ENCODE results near the gene STX4.

The STX4 gene

DNA sequence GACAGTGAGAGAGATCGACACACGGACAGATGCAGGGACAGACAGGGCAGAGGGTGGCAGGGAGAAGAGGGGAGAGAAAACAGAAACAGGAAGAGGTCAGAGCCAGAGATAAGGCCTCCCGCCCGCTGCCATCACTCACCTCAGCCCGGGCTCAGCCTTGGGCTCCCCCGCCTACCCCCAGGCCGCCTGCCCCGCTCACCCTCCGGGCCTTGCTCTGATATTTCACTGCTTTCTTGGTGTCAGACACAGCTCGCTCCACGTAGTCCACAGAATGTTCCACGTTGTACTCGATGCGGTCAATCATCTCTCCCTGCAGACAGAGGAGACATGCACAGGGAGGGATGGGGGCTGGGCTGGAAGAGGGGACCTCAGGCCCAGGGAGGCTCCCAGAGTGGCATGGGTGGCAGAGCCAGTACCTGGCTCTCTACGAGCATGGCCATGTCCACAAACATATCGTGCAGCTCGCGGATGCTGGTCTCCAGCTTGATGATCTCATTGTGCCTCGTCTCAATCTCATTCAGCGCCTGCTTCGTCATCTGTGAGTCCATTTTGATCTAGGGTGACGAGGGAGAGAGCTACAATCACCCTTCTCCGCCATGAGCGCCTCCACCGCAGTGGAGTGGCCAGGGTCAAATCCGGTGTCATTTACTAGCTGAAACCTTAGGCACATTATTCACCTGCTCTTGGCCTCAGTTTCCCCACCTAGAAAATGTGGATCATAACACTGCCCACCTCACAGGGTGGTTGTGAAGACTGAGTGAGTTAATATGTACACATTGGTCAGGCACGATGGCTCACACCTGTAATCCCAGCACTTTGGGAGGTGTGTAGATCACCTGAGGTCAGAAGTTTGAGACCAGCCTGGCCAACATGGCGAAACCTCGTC is 40.2 kb upstream of the STX4 start:
- FAIRE-seq = no peak
- TF ChIP-seq POLR2A (IDR thresholded peaks at IDR 0.05; ENCODE audit: low read depth, low read length) = no peak
- no peak for DNase-seq (ENCODE audit: insufficient read length, low spot score)

DNA sequence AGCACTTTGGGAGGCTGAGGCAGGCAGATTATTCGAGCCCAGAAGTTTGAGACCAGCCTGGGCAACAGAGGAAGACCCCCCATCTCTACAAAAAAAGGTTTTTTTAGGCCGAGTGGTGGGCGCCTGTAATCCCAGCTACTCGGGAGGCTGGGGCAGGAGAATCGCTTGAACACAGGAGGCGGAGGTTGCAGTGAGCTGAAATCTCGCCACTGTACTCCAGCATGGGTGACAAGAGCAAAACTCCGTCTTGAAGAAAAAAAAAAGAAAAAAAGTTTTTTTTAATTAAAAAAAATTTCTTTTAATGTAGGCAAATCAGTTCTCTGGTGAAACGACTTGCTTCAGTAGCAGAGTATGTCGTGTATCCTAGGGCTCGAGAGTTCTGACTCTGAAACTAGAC is 37.4 kb upstream of the STX4 start:
- FAIRE-seq (no peak), DNase-seq (ENCODE audit: insufficient read length, low spot score) (no peak)
- TF ChIP-seq POLR2A (IDR thresholded peaks at IDR 0.05; ENCODE audit: low read depth, low read length) = no peak

DNA sequence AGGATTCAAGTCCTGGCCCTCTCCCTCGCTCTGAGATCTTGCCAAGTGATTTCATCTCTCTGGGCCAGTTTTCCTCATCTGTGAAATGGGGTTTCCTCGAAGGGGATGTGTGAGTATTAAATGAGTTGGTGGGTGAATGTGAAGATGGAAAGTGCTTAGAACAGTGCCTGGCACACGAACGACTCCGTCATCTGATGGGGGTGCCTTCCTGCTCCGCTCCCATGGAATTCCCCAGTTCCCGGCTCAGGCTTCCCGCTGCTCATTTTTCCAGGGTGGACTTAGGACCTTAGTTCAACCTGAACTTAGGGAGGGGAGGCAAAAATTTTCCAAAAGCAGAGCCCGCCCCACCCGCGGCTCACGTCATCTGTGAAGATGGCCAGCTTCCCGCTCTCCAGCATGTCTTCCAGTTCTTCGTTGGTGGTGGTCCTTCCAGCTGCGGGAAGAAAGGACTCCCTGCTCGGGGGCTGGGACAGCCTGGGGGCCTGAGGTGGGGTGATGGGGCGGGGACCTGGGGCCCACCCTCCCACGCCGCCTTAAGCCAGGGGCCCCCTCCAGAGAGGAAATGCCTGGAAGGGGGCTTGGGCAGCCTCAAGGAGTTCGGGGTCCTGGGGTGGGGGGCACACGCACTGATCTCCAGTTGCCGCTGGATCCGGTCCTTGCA is 36.9 kb upstream of the STX4 start:
- TF ChIP-seq POLR2A (IDR thresholded peaks at IDR 0.05; ENCODE audit: low read depth, low read length) = no peak
- DNase-seq (ENCODE audit: insufficient read length, low spot score) = no peak
- FAIRE-seq = no peak

DNA sequence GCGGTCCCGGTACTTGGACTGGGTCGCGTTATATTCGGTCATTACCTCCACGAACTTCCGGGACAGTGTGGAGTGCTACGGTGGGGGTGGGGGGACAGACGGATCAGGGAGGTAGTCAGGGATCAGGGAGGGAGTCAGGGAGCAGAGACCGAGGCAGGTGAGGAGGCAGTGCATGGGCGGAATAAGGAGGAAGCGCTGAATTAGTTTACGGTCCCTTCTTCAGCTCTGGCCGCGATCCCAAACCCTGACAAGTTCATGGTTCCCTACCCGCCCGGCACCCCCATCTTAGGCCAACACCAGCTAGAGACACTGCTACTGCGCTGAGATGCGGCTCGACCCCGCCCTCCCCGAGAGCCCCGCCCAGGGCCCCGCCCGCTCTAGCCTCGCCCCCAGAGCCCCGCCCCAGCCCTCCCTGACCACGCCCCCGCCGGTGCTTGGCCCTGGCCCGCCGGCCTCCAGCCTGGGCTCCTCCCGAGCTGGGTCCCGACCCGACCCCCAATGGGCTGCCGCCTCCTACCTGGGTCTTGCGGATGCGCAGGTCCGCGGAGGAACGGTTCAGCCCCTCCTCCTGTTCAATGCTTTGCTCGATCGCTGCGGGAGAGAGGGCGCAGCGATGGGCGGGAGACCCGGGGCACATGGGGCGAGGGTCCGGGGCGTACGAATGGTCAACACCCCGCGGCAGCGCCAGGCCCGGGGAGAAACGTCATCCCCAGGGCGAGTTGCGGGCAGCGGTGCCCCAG is 36.2 kb upstream of the STX4 start:
- DNase-seq (ENCODE audit: insufficient read length, low spot score) = peak; percentile 80
- FAIRE-seq = no peak
- TF ChIP-seq POLR2A (IDR thresholded peaks at IDR 0.05; ENCODE audit: low read depth, low read length) = no peak

DNA sequence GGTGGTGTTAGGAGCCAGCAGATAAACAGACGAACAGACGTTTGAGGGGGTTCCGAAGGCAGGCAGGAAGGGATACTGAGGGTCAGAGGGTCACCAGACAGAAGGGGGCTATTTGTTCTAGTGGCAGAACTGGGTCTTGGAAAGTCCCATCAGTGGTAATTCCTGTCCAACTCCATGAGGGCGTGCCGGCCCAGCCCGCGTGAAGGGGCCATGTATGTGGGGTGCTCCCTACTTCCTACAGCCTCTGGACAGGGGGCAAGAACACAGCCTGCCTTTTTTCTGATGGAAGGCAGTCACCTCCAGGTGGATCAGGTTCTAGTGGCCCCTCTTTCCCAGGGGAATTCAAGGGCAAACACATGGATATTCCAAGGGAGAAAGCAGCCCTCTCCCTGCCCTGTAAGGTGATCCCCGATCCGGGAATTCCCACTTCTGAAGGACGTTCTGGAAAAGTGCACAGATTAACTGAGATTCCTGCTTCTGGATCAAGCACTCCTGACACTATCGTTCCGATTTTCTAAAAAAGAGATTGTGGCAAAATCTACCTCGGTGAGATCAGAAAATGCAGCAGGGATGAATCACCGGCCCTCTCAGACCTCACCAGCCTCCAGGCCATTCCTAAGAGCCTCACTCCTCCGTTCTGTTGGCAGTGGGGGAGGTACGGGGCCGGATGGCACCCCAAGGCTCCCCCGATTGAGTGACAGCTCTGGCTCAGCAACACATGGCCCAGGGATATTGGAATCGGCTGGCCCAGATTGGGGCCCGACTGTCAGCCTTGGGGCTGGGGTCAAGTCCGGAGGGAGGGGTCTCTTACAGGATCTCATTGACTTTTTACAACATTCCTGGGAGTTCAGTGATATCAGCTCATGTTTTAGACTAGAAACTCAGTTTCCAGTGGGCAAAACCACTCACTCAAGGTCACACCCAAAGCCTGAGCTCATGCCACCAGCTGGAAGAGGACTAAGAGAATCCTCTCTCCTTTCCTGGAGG is 35.3 kb upstream of the STX4 start:
- peak; percentile 30; the same call in 1 of the 2 replicates for TF ChIP-seq POLR2A (IDR thresholded peaks at IDR 0.05; ENCODE audit: low read depth, low read length)
- DNase-seq (ENCODE audit: insufficient read length, low spot score) = peak; percentile 96

DNA sequence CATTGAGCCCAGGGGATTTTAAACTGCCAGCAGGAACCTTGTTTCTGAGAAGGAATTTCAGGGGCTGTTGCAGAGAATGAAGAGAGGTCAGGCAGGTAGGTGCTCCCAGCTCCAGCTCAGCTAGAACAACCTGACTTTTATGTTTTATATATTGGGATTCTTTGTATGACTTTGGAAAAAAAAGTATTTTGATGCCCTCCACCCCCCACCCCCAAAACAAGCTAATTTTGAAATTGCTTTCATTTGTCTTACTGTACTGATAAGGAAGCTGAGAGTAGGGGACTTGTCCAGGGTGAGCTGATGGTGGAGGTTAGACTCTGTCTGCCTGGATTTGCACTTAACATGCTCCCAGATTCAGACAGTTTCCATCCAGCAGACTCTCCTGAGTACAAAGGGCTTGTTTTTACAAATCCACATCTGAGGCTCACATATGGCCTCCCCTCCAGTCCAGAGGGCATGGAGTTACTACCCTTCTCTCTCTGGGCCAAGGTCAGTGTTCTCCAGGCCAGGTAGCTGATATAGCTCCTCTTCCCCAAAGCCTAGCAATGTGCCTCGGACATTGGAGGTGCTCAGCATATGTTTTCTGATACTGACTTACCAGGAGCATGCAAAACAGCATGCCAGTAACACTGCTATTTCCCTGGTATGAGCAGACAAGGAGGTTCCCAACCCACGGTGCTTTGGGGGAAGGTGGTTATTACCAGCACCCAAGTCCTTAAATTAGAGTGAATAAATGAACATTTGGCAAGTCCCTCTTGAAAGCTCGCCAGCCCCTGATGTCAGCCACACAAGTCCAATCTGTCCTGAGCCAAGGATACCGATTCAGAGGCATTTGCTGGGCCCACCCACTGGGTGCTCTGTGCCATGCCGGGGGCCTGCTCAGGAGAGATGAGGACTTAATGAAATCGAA is 34.3 kb upstream of the STX4 start:
- FAIRE-seq (no peak), DNase-seq (ENCODE audit: insufficient read length, low spot score) (no peak)
- TF ChIP-seq POLR2A (IDR thresholded peaks at IDR 0.05; ENCODE audit: low read depth, low read length) = no peak

More for the DNA sequence above, 35.3 kb upstream of the STX4 start:
- FAIRE-seq = peak; percentile 23

DNA sequence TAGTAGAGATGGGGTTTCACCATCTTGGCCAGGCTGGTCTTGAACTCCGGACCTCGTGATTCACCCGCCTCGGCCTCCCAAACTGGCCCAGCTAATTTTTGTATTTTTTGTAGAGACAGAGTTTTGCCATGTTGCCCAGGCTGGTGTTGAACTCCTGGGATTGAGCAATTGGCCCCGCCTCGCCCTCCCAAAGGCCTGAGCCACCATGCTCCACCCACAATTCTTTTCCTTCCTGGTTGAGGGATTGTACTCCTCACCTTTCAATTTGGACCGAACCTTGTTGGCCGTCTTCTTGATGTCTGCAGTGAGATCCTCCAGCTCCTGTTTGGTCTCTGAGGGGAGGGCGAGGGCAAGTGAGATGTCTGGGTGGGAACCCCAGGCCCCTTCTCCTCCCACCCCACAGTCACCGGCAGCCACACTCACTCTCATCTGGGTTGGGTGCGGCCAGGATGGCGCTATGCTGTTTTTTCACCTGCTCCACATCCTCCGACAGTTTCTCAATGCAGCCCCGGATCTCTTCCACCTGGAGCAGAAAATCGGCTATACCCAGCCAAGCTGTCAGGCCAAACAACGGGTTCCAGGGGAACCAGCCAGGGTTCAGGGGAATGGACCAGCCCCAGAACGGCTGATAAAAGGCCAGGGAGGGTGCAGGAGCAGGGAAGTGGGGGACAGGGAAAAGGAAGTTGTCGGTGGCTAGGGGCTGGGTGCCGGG is 32.5 kb upstream of the STX4 start:
- no peak for TF ChIP-seq POLR2A (IDR thresholded peaks at IDR 0.05; ENCODE audit: low read depth, low read length)
- no peak for FAIRE-seq
- DNase-seq (ENCODE audit: insufficient read length, low spot score) = no peak

DNA sequence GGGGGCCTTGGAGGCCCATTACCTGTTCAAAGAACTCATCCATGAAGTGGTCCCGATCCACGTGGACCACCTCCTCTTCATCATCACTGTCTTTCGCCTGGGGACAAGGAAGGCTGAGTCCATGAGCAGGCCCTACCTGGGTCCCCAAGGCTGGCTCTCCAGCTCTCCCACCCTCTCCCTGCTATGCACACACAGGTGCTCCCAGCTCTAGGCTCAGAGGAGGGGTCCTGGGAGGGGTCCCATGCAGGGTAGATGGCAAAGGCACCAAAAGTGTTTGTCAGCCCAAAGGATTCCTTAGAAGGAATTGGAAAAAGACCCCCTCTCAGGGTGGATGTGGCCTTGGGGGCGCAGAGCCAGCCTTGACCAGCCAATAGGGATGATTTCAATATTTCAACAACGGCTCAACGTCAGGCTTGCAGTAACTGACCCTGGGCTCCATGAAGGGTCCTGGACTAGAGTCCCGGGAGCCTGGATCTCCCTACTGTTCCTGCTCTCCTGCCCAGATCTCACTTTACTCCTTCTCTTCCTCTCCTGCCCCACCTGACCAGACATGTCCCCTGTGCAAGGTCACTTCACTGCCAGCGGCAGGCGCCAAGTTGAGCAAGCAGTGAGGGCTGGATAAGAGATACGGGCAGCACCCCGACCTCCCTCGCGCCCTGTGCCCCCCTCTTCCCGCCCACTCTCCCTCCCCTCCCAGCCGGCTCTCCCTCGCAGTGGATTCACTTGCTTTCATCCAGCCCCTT is 31.7 kb upstream of the STX4 start:
- no peak for FAIRE-seq
- no peak for DNase-seq (ENCODE audit: insufficient read length, low spot score)

DNA sequence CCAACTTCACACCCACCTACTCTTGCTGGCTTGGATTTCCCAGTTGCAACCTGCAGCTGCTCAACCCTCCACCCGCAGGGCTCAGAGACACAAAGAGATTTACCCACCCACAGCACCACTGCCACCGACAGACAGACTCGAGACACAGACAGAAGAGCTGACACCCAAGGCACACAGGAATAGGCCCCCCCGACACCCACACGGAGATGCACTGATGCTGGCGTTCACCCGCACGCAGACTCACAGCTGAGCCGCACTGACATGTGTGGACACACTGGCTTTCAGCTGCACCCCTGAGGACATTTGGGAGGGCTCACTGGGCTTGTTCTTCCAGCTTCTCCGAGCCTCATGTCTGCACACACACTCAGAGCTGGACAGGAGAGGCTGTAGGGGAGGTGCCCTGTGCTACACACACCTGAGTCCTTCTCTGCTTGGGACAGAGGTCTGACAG is 31.1 kb upstream of the STX4 start:
- no peak for TF ChIP-seq POLR2A (IDR thresholded peaks at IDR 0.05; ENCODE audit: low read depth, low read length)
- FAIRE-seq (no peak), DNase-seq (ENCODE audit: insufficient read length, low spot score) (no peak)

More for the DNA sequence above, 31.7 kb upstream of the STX4 start:
- no peak for TF ChIP-seq POLR2A (IDR thresholded peaks at IDR 0.05; ENCODE audit: low read depth, low read length)

DNA sequence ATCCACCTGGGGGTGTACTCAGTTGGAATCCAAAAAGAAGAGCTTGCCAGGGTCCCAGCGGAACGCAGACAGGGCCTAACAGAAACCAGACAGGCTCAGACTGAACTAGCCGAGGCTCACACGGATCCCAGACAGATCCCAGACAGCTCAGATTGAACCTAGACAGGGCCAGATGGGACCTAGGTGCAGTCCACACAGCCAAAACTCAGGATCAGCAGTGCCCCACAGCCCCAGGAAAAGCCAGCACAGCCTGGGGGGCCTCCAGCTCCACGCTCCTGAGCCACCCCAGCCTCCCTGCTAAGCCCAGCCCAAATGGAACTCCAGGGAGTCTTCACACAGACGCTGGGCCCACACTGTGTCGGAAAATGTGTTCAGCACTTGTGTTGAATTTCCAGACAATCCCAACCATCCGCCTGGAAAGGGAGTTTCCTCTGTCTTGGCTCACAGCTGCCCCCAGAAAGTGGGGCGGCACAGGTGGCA is 30.5 kb upstream of the STX4 start:
- DNase-seq (ENCODE audit: insufficient read length, low spot score) = no peak
- no peak for FAIRE-seq
- no peak for TF ChIP-seq POLR2A (IDR thresholded peaks at IDR 0.05; ENCODE audit: low read depth, low read length)

DNA sequence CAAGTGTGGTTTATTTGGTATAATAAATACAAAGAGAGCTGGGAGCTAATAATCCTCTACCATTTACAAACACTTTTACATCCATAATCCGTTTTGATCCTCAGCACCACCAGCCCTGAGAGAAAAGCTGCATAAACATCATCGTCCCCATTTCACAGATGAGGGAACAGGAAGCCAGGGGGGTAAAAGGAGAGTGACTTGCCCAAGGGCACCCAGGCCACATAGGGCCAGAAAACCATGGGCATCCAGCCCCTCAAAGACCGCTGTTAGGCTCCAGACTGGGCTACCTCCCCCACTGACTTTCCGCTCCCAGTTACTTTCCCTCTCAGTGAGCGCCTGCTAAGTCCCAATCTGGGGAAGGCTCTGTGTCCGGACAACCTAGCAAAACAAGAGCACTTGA is 29.6 kb upstream of the STX4 start:
- DNase-seq (ENCODE audit: insufficient read length, low spot score) (no peak), FAIRE-seq (no peak)
- no peak for TF ChIP-seq POLR2A (IDR thresholded peaks at IDR 0.05; ENCODE audit: low read depth, low read length)
